IPS-18c (cell line): ENCODE results near the gene NKAP.
A peak's percentile ranks its signal among the peaks of the same experiment; 100 is the strongest.

Source experiments
- H3K4me3 ChIP-seq: 2 replicates; pipeline ENCODE4 v1.7.0; 2013; ENCODE audit warnings: low read depth, mild to moderate bottlenecking, low read length, moderate library complexity; ENCODE audit not compliant: insufficient read depth
- H3K9me3 ChIP-seq: one replicate; pipeline ENCODE4 v1.6.1; 2013; ENCODE audit warnings: mild to moderate bottlenecking, low read length, moderate library complexity; ENCODE audit not compliant: control insufficient read depth, insufficient read depth

Gene NKAP

DNA sequence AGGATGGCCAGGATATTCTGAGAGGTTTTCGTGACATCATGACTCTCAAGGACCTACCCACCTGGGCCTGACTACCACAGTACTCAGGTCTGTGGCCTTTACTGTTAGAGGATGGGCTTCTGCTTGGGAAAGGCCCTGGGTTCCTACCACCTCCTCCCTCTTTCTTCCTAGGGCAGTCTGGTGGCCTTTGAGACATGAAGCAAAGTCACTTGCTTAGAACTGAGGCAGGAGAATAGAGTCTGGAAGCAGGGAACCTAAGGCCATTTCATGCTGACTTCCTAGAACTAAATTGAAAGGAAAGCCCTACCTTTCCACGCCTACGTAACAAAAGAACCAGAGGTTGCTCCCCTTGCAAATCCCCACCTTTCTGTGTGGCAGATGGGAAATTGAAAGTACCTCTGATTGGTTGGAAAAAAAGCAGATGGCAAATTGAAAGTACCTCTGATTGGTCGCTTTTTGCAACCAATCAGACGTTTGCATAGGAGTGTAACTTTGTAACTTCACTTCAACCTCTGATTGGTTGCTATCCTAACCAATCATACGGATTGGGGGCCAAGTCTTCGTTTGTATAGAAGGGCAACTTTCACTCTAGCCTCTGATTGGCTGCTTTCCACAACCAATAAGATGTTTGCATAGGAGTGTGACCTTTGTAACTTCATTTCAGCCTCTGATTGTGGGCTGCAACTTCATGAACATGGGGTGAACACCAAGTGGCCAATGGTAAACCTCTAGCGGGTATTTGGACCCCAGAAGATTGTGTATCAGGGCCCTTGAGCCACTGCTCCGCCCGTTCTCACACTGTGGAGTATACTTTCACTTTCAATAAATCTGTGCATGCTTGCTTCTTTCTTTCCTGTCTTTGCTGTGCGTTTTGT lies 57.8 kb downstream of the NKAP start:
- Histone ChIP-seq H3K9me3 (peaks cover 10% of the 10 kb centered on the region), H3K4me3 (no peak overlapping the region)

DNA sequence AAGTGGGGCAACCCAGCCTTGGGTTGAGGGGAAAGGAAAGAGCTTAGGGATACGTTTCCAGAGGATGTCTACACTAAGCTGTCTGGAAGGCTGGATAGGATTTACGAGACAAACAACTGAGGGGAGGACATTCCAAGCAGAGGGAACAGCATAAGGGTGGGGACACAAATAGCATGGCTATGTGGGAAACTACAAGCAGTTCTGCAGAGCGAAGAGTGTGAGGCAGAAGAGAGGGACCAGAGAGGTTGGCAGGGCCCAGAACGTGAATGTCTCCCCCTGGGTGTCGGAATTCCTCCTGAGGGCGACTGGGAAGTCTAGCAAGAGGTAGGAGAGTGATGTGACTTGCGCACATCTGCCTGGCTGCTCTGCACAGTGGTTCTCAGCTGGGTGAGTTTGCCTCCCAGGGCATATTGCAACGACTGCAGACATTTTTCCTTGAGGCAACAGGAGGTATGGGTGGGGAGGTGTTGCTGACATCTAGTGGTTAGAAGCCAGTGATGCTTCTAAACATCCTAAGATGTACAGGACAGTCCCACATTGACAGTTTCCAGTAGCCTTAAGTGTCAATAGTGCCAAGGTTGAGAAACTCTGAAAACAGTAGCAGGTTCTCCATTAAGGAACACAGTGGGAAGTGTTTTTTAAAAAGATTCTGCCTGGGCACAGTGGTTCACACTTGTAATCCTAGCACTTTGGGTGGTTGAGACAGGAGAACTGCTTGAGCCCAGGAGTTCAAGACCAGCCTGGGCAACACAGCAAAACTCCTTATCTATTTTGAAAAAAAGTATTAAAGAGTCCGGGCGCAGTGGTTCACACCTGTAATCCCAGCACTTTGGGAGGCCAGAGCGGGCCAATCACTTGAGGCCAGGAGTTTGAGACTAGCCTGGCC lies 62.8 kb downstream of the NKAP start:
- Histone ChIP-seq H3K4me3 (no peak overlapping the region), H3K9me3 (peaks cover 5% of the 10 kb centered on the region)

DNA sequence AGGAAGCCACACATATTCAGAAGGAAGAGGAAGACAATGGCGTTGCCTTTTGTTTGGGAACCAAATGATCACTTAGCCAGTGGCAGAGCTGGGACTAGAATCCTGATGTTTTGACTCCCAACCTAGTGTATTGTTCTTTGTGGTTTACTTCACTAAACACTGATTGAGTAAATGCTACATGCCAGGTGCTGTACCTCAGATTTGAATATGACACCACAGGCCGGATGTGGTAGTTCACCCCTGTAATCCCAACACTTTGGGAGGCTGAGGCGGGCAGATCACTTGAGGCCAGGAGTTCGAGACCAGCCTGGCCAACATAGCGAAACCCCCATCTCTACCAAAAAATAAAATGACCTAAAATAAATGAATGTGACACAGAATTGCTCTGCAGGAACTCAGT lies 63.5 kb downstream of the NKAP start:
- Histone ChIP-seq H3K4me3 (no peak overlapping the region), H3K9me3 (peaks cover 5% of the 10 kb centered on the region)

DNA sequence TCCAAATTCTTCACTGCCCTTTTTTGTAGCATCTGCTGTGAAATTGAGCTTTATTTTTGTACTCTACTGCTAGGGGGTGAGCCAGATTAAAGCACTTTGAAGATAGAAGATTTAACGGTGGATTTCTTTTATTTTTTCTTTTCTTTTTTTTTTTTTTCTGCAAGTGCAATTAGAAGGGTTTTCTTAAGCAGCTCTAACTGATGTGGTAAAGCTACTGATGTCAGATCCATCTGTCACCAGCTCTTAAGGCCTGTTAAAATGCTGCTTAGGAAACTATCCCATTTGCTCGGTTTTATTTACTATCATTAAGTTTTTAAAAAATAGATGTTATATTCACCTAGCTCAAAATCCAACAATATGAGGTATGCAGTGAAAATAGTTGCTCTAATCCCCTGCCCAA lies 64.8 kb downstream of the NKAP start:
- Histone ChIP-seq H3K4me3 (no peak overlapping the region), H3K9me3 (peaks cover 5% of the 10 kb centered on the region)

DNA sequence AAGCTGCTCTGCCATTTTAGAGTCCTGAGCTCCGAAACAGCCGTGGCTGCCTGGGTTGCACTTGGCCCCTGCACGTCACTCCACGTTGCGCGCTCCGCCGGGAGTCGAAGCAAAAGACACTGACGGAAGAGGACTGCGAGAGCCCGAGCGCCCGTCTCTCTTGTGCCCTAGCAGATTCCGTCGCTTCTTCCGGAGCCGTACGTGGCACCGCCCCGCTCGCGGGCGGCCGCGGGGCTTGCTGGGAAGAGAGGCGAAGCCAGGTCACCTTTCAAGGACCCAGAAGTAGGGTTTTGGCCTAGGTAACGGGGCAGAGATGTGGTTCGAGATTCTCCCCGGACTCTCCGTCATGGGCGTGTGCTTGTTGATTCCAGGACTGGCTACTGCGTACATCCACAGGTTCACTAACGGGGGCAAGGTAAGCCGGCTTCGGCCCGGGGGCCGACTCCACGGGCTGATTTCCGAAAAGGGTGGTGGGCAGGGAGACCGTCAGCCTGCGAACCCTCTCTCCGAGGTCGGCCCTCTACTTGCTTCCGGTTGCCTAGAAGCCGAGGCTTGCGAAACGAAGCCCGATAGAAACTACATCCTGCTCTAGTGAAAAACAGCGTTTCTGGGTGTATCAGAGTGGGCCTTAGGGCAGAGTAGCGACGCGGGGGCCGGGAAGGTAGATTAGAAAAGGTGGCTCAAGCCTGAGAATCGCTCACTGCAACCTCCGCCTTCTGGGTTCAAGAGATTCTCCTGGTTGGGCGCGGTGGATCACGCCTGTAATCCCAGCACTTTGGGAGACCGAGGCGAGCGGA lies 71.8 kb downstream of the NKAP start, which contains the start of the genes NDUFA1 and RNF113A:
Gene NDUFA1 (plus strand): TSS at position 234 of the 797 bp plus-strand sequence. CDS start 80 bp downstream, at position 314.
Gene RNF113A (minus strand): TSS at position 135 of the 797 bp plus-strand sequence. CDS start 120 bp downstream, at position 15.
- Histone ChIP-seq H3K9me3 (peaks cover 7% of the 10 kb centered on the region), H3K4me3 (peak within 1 kb of the TSS; percentile 67)

DNA sequence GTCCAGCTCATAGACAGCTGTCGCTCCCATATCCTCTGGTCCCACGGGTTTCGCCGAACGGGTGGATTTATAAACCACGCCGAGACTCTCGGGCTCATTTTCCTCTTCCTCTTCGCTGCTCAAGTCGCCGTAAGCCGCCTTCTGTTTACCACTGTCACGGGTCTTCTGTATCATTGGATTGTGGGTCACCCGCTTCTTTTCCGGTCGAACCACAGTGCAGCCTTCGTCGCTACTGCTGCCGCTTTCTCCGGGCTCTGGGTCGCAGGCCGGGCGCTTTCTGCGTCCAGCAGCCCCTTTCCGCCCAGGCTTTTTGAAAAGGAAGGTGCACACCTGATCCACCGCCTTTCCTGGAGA lies 72.3 kb downstream of the NKAP start:
- H3K9me3 ChIP-seq = peaks cover 7% of the 10 kb centered on the region
- peak overlapping the region; percentile 67 for H3K4me3 ChIP-seq
